Endothelial cell of umbilical vein (primary cell): ENCODE results near the gene PLK5. TPM values are rescaled to one million over a fixed set of nuclear protein-coding genes. Genes with fewer than 3 reads are reported as not detected.
A peak's percentile ranks its signal among the peaks of the same experiment; 100 is the strongest.

Experiments used
- BruUV-seq: library from RNA; stranded (reverse); fragments of 400-500 nt; replicated peaks from 2 replicates; lab custom pipeline; 2021; lab: Mats Ljungman, UMichigan
- CTCF ChIA-PET: fragments of 300-600, 350-600 bp; sonication (Branson Sonifier 250); formaldehyde crosslinking; loops from one replicate; lab custom pipeline; 2021; ENCODE audit warnings: antibody characterized with exemption, inconsistent platforms; lab: Charles Lee
- POLR2A ChIA-PET: fragments of 300-600, 350-600 bp; sonication (Branson Sonifier 250); formaldehyde crosslinking; loops from one replicate; lab custom pipeline; 2021; ENCODE audit warnings: antibody characterized with exemption, inconsistent platforms; lab: Charles Lee
- DNase-seq: peaks from one replicate; pipeline ENCODE4 v3.0.0-alpha.2; 2011; ENCODE audit warnings: low read depth, low spot score
- FAIRE-seq: peaks from 2 replicates; lab custom pipeline; 2011; peaks lifted over from hg19 to GRCh38; lab: Jason Lieb, UNC
- H2AFZ ChIP-seq: 2 replicates; pipeline ENCODE4 v1.6.0; 2012; ENCODE audit warnings: low read depth, low read length, control low read depth, inconsistent platforms
- H3K27ac ChIP-seq: 2 replicates; pipeline ENCODE4 v1.5.1; 2011; ENCODE audit warnings: low read depth, mild to moderate bottlenecking, control low read depth, low read length, moderate library complexity; ENCODE audit not compliant: insufficient read depth
- H3K27me3 ChIP-seq, 2 experiments: 2 replicates each; pipeline versions ENCODE4 v1.6.0 to v1.6.1; 2011; ENCODE audit warnings: low read length in 2 of 2, mixed read lengths in 1 of 2; ENCODE audit not compliant: control insufficient read depth in 2 of 2, insufficient read depth in 2 of 2
- H3K36me3 ChIP-seq, 2 experiments: 2 replicates in 1 of 2; 3 replicates in 1 of 2; pipeline ENCODE4 v1.5.1; 2011; ENCODE audit warnings: low read length in 2 of 2, mild to moderate bottlenecking in 1 of 2, moderate library complexity in 1 of 2; ENCODE audit not compliant: control insufficient read depth in 2 of 2, insufficient read depth in 2 of 2; ENCODE audit errors: extremely low read depth in 1 of 2
- H3K4me1 ChIP-seq: 3 replicates; pipeline ENCODE4 v1.5.1; 2011; ENCODE audit warnings: mild to moderate bottlenecking, low read length; ENCODE audit not compliant: control insufficient read depth, insufficient read depth; ENCODE audit errors: extremely low read depth
- H3K4me2 ChIP-seq: 2 replicates; pipeline ENCODE4 v1.6.1; 2011; ENCODE audit warnings: low read length, control low read depth, mixed read lengths; ENCODE audit not compliant: insufficient read depth
- H3K4me3 ChIP-seq, 3 experiments: fragments of 200-600 bp in 1 of 3; sonication (generic), shearing (Covaris generic) in 1 of 3; replicated peaks in 1 of 3; 2 replicates each; pipeline ENCODE4 v1.5.1; 2011 to 2016; ENCODE audit warnings: control low read depth in 3 of 3, low read length in 3 of 3, mild to moderate bottlenecking in 2 of 3, inconsistent platforms in 1 of 3, low read depth in 1 of 3, moderate library complexity in 1 of 3; ENCODE audit not compliant: insufficient read depth in 1 of 3
- H3K79me2 ChIP-seq: 2 replicates; pipeline ENCODE4 v1.6.0; 2012; ENCODE audit warnings: low read length, inconsistent platforms; ENCODE audit not compliant: control insufficient read depth, insufficient read depth
- H3K9ac ChIP-seq: replicated peaks from 2 replicates; pipeline ENCODE3; 2011; ENCODE audit warnings: low read length, control low read depth; ENCODE audit not compliant: insufficient read depth; ENCODE audit errors: extremely low read depth
- H3K9me1 ChIP-seq: replicated peaks from 3 replicates; pipeline ENCODE4 v1.6.0; 2011; ENCODE audit warnings: mild to moderate bottlenecking, low read length; ENCODE audit not compliant: control insufficient read depth, insufficient read depth; ENCODE audit errors: extremely low read depth
- H3K9me3 ChIP-seq: replicated peaks from 2 replicates; pipeline ENCODE4 v1.5.1; 2012; ENCODE audit warnings: low read length, inconsistent platforms; ENCODE audit not compliant: control insufficient read depth, insufficient read depth
- H4K20me1 ChIP-seq: replicated peaks from 2 replicates; pipeline ENCODE3; 2011; ENCODE audit warnings: mild to moderate bottlenecking, low read length; ENCODE audit not compliant: control insufficient read depth, insufficient read depth; ENCODE audit errors: extremely low read depth
- CTCF ChIP-seq, 2 donors: IDR thresholded peaks; 1 replicate in 1 of 2; 2 replicates in 1 of 2; pipeline ENCODE4 v1.5.1; 2011; ENCODE audit warnings: low read length in 2 of 2, mild to moderate bottlenecking in 2 of 2, moderate library complexity in 2 of 2, control low read depth in 1 of 2, inconsistent platforms in 1 of 2, low read depth in 1 of 2; ENCODE audit not compliant: insufficient read depth in 1 of 2; ENCODE audit errors: extremely low read depth in 1 of 2
- EZH2 ChIP-seq: IDR thresholded peaks from 2 replicates; pipeline ENCODE4 v1.6.1; 2012; ENCODE audit warnings: borderline replicate concordance, low read depth, mild to moderate bottlenecking, moderate library complexity, low read length, inconsistent platforms; ENCODE audit not compliant: severe bottlenecking
- FOS ChIP-seq: IDR thresholded peaks from 2 replicates; pipeline ENCODE4 v1.6.1; 2011; ENCODE audit warnings: mild to moderate bottlenecking, low read length, moderate library complexity, borderline replicate concordance; ENCODE audit not compliant: insufficient read depth
- GATA2 ChIP-seq: IDR thresholded peaks from 2 replicates; pipeline ENCODE4 v1.7.0; 2011; ENCODE audit warnings: low read depth, mild to moderate bottlenecking, moderate library complexity, mixed read lengths, low read length; ENCODE audit not compliant: insufficient read length, insufficient read depth
- JUN ChIP-seq: IDR thresholded peaks from 2 replicates; pipeline ENCODE4 v1.6.1; 2011; ENCODE audit warnings: borderline replicate concordance, low read depth; ENCODE audit not compliant: insufficient read length, insufficient read depth
- MYC ChIP-seq: IDR thresholded peaks from one replicate; pipeline ENCODE4 v1.6.1; 2011; ENCODE audit warnings: mild to moderate bottlenecking, low read depth, low read length
- POLR2A ChIP-seq: IDR thresholded peaks from 2 replicates; pipeline ENCODE4 v1.6.1; 2012; ENCODE audit warnings: low read depth, mild to moderate bottlenecking, control low read depth, low read length
- POLR2AphosphoS5 ChIP-seq: IDR thresholded peaks from 2 replicates; pipeline ENCODE4 v1.6.1; 2012; ENCODE audit warnings: low read depth, mild to moderate bottlenecking, control low read depth, low read length, moderate library complexity; ENCODE audit not compliant: insufficient read depth
- dilution Hi-C: fragments of 300-500 bp; cut with MboI; formaldehyde crosslinking; loops from one replicate; pipeline ENCODE4 v1.15.0; 2019; ENCODE audit warnings: low sequenced_read_pairs; ENCODE audit not compliant: extremely low pct_ligation_motif_present
- intact Hi-C: fragments of 100-400 bp; cut with micrococcal nuclease; formaldehyde crosslinking; loops from one replicate; pipeline ENCODE4 v1.10.0; 2022
- polyA plus RNA-seq, 4 experiments: library from polyadenylated mRNA; depleted of rRNA in 3 of 4; stranded (reverse) in 3 of 4; unstranded in 1 of 4; fragments of >200 nt; gene quantifications; 2 replicates each; pipeline versions ENCODE4 v1.2.1 to v1.2.3, GENCODE V29; 2011 to 2012; ENCODE audit warnings: missing spikeins in 1 of 4
- total RNA-seq: library from RNA; stranded (reverse); gene quantifications from 2 replicates; pipeline ENCODE4 v1.2.3, GENCODE V29; 2021
- TF ChIP-seq, protein P1 (sequence below): IDR thresholded peaks from 2 replicates; pipeline ENCODE4 v1.6.1; 2011; ENCODE audit not compliant: insufficient read depth, insufficient read length

PLK5 gene
- total and polyA plus RNA-seq, 2 donors (not counting 3 experiments of a cell fraction or from before 2014, with no cell fraction given), result not detected

- dilution Hi-C loops (no loop called here), intact Hi-C loops (loop anchor here (2.0 kb wide), 2 partner anchors 25 to 85 kb away; partner anchors contain the start of genes MBD3 and TCF3)
- H3K4me3 ChIP-seq, result peak overlapping the region in 1 of 3 experiments; percentile 99
Measured at GRCh38 chr19:1567848-1568227, 44.0 kb downstream of the PLK5 start.

More at GRCh38 chr19:1567848-1568227, 44.0 kb downstream of the PLK5 start:
- FAIRE-seq (no peak), DNase-seq (no peak)
- H3K9me1 ChIP-seq, result no peaks in the 10 kb centered on the region
- H3K27me3 ChIP-seq, result peaks cover 0 to 6% of the 10 kb centered on the region in 2 experiments
- H3K27ac ChIP-seq, result peak overlapping the region; percentile 96
- H4K20me1 ChIP-seq, result peaks cover 5% of the 10 kb centered on the region
- peaks cover 8% of the 10 kb centered on the region for H3K4me1 ChIP-seq
- peaks cover 46% of the 10 kb centered on the region for H3K79me2 ChIP-seq
- peaks cover 3% of the 10 kb centered on the region in 2 experiments for H3K36me3 ChIP-seq
- no TSS peak for BruUV-seq
- no peaks in the 10 kb centered on the region for H3K9me3 ChIP-seq
- no peak overlapping the region for H3K9ac ChIP-seq
- no peak overlapping the region for H3K4me2 ChIP-seq
- ChIA-PET CTCF (interaction anchor here (5.6 kb wide), 1 partner anchor 21 kb away, joined by 40 read pairs; no protein-coding TSS in a partner anchor), POLR2A (no interaction called here)
- TF ChIP-seq POLR2AphosphoS5 (no peak), GATA2 (no peak), CTCF (IDR thresholded peaks at IDR 0.05; ENCODE audit: extremely low read depth in 1 of 2, insufficient read depth in 1 of 2, low read depth in 1 of 2, low read length in 2 of 2) (no peak), MYC (no peak), POLR2A (no peak), EZH2 (no peak), FOS (no peak), JUN (no peak)
- TF ChIP-seq, protein P1, sequence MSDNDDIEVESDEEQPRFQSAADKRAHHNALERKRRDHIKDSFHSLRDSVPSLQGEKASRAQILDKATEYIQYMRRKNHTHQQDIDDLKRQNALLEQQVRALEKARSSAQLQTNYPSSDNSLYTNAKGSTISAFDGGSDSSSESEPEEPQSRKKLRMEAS, result no peak
- H2AFZ ChIP-seq, result no peak overlapping the region
